Aorta (tissue), 5 donors: ENCODE data around the gene ANKRD55. TPM values are rescaled to one million over a fixed set of nuclear protein-coding genes. Genes with fewer than 3 reads are reported as not detected.
"Not testable (repeated sequence)": the region's sequence is repeated elsewhere in the genome, so short reads cannot be mapped to it uniquely, and the experiment has no call there.

Experiments
- ATAC-seq: fragments of 200-7000 bp; cut with Tn5 transposase; one replicate; pipeline ENCODE4 v1.9.1; 2022; ENCODE audit warnings: moderate library complexity; ENCODE audit not compliant: low FRiP score
- DNase-seq, 2 donors: peaks; one replicate each; pipeline ENCODE4 v3.0.0-alpha.2; 2020
- H3K27ac ChIP-seq, 2 donors: one replicate each; pipeline ENCODE4 v1.5.1; 2013; ENCODE audit warnings: low read length in 2 of 2, mild to moderate bottlenecking in 2 of 2, moderate library complexity in 2 of 2, control low read depth in 1 of 2, inconsistent platforms in 1 of 2, low read depth in 1 of 2
- H3K27me3 ChIP-seq, 2 donors: one replicate each; pipeline ENCODE4 v1.6.1; 2013; ENCODE audit warnings: control low read depth in 1 of 2, low read length in 1 of 2, mild to moderate bottlenecking in 1 of 2, moderate library complexity in 1 of 2; ENCODE audit not compliant: insufficient read depth in 2 of 2, control insufficient read depth in 1 of 2
- H3K36me3 ChIP-seq, 2 donors: one replicate each; pipeline ENCODE4 v1.6.1; 2013; ENCODE audit warnings: control low read depth in 1 of 2, low read length in 1 of 2, mild to moderate bottlenecking in 1 of 2; ENCODE audit not compliant: insufficient read depth in 2 of 2, control insufficient read depth in 1 of 2
- H3K4me1 ChIP-seq, 2 donors: one replicate each; pipeline ENCODE4 v1.6.1; 2013; ENCODE audit warnings: low read length in 2 of 2, control low read depth in 1 of 2, mild to moderate bottlenecking in 1 of 2, moderate library complexity in 1 of 2; ENCODE audit not compliant: insufficient read depth in 2 of 2, control insufficient read depth in 1 of 2
- H3K4me3 ChIP-seq, 2 donors: one replicate each; pipeline ENCODE4 v1.5.1; 2013; ENCODE audit warnings: low read length in 2 of 2, control low read depth in 1 of 2, mild to moderate bottlenecking in 1 of 2
- H3K9me3 ChIP-seq: one replicate; pipeline ENCODE4 v1.6.1; 2013; ENCODE audit warnings: mild to moderate bottlenecking, low read length; ENCODE audit not compliant: control insufficient read depth
- WGBS, 2 donors: extraction: QIAGEN DNeasy Blood & Tissue Kit; methylation state at CpG; one replicate each; pipeline ENCODE4 v1.1.7; 2013; 5-methylcytosine and 5-hydroxymethylcytosine counted together
- intact Hi-C, 2 donors: fragments of 100-400 bp; cut with DNase I; formaldehyde crosslinking; loops; one replicate each; pipeline versions ENCODE4 v1.14.2 to v1.15.0; 2022
- polyA plus RNA-seq, 2 donors: library from polyadenylated mRNA; stranded (reverse); fragments of 200-250 nt; gene quantifications; one replicate each; pipeline ENCODE4 v1.2.3, GENCODE V29; 2013
- total RNA-seq, 2 donors: library from RNA; stranded (reverse); fragmentation: NEBNext Ultra II Directional; extraction: Animal tissue kit (Norgen Biotek cat#: 25700); gene quantifications; one replicate each; pipeline ENCODE4 v1.2.1, GENCODE V29; 2021
- donor health status: healthy with polysubstance abuse.
- donor health status: Bipolar disorder and iron deficiency.
- donor health status: DM: no; HTN: no; CAD: no.
- donor health status: DM: no; HTN: no; CAD: no.
- donor health status: DM: yes; HTN: yes; CAD: no.

The ANKRD55 gene
- total and polyA plus RNA-seq, 4 donors = 0.32 to 0.48 TPM; not detected in 2

DNA sequence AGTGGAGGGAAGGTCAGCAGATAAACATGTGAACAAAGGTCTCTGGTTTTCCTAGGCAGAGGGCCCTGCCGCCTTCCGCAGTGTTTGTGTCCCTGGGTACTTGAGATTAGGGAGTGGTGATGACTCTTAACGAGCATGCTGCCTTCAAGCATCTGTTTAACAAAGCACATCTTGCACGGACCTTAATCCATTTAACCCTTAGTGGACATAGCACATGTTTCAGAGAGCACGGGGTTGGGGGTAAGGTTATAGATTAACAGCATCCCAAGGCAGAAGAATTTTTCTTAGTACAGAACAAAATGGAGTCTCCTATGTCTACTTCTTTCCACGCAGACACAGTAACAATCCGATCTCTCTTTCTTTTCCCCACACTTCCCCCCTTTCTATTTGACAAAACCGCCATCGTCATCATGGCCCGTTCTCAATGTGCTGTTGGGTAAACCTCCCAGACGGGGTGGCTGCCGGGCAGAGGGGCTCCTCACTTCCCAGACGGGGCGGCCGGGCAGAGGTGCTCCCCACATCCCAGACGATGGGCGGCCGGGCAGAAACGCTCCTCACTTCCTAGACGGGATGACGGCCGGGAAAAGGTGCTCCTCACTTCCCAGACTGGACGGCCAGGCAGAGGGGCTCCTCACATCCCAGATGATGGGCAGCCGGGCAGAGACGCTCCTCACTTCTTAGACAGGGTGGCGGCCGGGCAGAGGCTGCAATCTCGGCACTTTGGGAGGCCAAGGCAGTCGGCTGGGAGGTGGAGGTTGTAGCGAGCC, 24.8 kb upstream of the ANKRD55 start:
- DNase-seq, H3K4me3 ChIP-seq: not testable (repeated sequence)

DNA sequence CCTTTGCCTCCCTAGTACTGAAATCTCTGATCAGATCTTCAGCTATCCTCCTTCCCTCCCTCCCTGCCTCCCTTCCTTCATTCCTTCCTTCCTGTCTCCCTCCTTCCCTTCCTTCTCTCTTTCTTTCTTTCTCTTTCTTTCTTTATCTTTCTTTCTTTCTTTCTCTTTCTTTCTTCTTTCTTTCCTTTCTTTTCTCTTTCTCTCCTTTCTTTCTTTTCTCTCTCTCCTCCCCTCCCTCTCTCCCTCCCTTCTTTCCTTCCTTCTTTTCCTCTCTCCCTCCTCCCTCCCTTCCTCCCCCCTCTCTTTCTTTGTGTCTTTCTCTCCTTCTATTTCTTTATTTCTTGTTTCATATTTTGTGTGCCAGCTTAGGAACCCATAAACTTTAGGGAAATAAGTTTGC, 23.9 kb upstream of the ANKRD55 start:
- Histone ChIP-seq H3K36me3 (no peaks in the 10 kb centered on the region), H3K4me3 (no peak overlapping the region), H3K4me1 (no peaks in the 10 kb centered on the region), H3K27me3 (no peaks in the 10 kb centered on the region), H3K9me3 (no peaks in the 10 kb centered on the region), H3K27ac (no peak overlapping the region)
- ATAC-seq = no peak
- DNase-seq = no peak
- intact Hi-C loops = no loop called here

More for the DNA sequence above, 24.8 kb upstream of the ANKRD55 start:
- H3K27me3 ChIP-seq, H3K27ac ChIP-seq, intact Hi-C loops, H3K4me1 ChIP-seq, H3K9me3 ChIP-seq, H3K36me3 ChIP-seq, ATAC-seq: not testable (repeated sequence)
- 91 to 94% methylated on average over 26 to 27 of the region's 30 CpGs for WGBS, 2 donors

DNA sequence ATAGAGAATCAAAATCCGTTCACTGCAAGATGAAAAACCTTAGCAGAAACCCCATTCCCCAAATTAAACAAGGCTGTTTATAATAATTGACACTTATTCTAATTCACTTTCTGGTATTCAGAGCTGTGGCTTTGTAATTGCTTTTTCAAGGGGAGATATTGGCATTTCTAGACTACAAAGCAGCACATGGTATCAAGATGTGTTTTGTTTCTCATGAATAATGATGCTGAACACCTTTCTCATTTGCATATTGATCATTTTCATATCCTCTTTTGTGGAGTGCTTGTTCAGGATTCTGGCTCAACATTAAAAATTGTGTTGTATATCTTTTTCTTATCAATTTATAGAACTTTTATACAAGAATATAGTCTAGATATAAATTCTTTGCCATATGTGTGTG, 22.4 kb upstream of the ANKRD55 start:
- H3K4me3 ChIP-seq = no peak overlapping the region
- 53 to 60% methylated on average over 1 of the region's 1 CpG for WGBS, 2 donors

DNA sequence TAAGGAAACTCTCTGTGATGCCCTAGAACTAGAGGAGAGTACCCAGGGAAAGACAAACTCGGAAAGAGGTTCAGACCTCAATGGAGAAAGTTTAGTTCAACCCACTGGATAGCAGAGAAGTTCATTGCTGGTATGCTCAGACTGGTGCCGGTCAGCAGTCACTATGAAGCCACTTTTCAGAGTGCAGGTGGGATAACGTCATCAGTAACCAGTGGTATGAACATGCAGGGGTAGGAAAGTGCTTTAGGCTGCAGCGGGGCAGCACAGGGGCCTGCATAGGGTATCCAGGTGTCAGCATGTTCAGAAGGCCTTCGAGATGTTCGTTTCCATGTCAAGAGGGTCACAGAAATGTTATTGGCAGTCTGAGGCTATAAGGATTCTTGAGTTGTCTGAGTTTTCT, 20.8 kb upstream of the ANKRD55 start:
- DNase-seq (no peak), ATAC-seq (no peak)
- intact Hi-C loops = no loop called here
- no peak overlapping the region for H3K4me3 ChIP-seq
- WGBS, 2 donors = 89 to 90% methylated on average over 6 of the region's 6 CpGs
- no peak overlapping the region for H3K27ac ChIP-seq
- no peaks in the 10 kb centered on the region for H3K27me3 ChIP-seq
- no peaks in the 10 kb centered on the region for H3K4me1 ChIP-seq
- H3K36me3 ChIP-seq = no peaks in the 10 kb centered on the region
- no peaks in the 10 kb centered on the region for H3K9me3 ChIP-seq

More for the DNA sequence above, 22.4 kb upstream of the ANKRD55 start:
- intact Hi-C loops = no loop called here
- ATAC-seq = no peak
- no peak overlapping the region for H3K27ac ChIP-seq
- no peaks in the 10 kb centered on the region for H3K36me3 ChIP-seq
- no peaks in the 10 kb centered on the region for H3K4me1 ChIP-seq
- DNase-seq = no peak
- H3K9me3 ChIP-seq = no peaks in the 10 kb centered on the region
- H3K27me3 ChIP-seq = no peaks in the 10 kb centered on the region

DNA sequence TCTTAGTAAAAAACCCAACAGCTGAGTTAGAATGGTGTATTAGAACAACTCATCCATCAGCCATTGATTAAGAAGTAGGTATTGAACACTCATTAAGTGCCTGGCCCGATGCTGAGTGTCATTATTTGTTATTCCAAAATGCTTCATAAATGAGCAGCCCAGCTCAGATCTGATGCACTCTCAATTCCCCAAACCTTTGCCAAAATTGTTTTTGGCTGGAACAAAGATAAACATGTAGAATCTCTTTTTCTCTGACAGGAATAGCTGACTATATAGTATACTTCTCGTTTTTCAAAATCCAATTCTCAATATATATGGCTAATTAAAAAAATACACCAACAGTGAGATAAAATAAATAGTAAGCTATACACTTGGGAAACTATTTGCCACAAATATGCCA, 20.0 kb upstream of the ANKRD55 start:
- H3K27me3 ChIP-seq = no peaks in the 10 kb centered on the region
- no peak for DNase-seq
- 47 to 59% methylated on average over 2 of the region's 2 CpGs for WGBS, 2 donors
- H3K4me3 ChIP-seq = no peak overlapping the region
- H3K9me3 ChIP-seq = no peaks in the 10 kb centered on the region
- H3K27ac ChIP-seq = no peak overlapping the region
- intact Hi-C loops = no loop called here
- ATAC-seq = no peak
- peaks cover 0 to 2% of the 10 kb centered on the region in 2 donors for H3K4me1 ChIP-seq
- no peaks in the 10 kb centered on the region for H3K36me3 ChIP-seq

DNA sequence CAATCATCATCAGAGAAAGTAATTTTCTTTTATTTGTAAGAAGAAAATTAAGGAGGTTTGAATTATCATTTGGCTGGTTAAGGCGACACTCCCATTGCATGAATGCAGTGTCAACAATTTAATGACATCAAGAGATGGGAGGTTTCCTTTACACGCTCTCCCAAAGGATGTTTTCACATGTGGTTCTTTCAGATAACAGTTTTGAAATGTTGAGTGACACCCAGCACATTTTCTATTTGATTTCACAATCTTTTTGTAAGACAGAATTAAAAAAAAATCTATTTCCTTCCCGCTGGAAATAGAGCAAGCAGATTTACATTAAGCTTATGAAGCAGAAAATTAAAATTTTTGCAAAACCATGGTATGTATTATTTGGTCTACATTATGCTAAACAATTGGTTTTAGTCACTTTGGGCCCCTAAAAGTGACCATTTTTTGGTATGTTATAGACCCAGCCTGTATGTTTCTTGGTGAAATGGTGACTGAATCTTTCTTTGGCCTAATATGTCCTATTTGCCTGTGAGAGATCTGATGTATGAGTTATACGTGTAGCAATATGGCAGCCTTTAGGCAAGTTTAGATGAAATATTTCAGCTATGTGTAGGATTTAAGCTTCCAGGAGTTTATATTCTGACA, 18.9 kb upstream of the ANKRD55 start:
- WGBS, 2 donors = 91 to 92% methylated on average over 4 of the region's 4 CpGs
- intact Hi-C loops = no loop called here
- ATAC-seq = no peak

DNA sequence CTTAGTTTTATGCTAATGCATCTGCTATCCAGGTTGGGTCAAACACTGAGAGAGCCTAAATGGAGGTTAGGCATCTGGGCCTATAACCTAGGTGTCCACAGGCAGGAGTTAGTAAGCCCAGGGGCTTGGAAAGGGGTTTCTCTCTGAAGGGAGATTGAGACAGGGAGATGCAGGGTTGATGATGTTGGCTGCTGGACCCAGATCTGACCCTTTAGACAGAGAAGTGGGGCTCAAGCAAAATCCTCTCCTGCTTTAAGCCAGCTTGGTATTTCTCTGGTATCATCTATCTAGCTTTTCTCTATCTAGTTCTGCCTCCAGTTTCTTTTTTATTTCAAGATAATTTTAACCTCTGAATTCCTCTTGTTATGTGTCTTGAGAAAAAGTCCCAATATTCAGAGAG, 18.3 kb upstream of the ANKRD55 start:
- intact Hi-C loops = no loop called here
- Histone ChIP-seq H3K9me3 (no peaks in the 10 kb centered on the region), H3K27ac (no peak overlapping the region), H3K36me3 (no peaks in the 10 kb centered on the region), H3K4me3 (no peak overlapping the region), H3K27me3 (no peaks in the 10 kb centered on the region), H3K4me1 (peaks cover 2 to 6% of the 10 kb centered on the region in 2 donors)
- DNase-seq (no peak), ATAC-seq (no peak)

More for the DNA sequence above, 18.9 kb upstream of the ANKRD55 start:
- H3K27me3 ChIP-seq = no peaks in the 10 kb centered on the region
- no peaks in the 10 kb centered on the region for H3K36me3 ChIP-seq
- no peak overlapping the region for H3K27ac ChIP-seq
- no peak overlapping the region for H3K4me3 ChIP-seq
- no peaks in the 10 kb centered on the region for H3K9me3 ChIP-seq
- no peak for DNase-seq
- H3K4me1 ChIP-seq = peaks cover 2 to 6% of the 10 kb centered on the region in 2 donors

DNA sequence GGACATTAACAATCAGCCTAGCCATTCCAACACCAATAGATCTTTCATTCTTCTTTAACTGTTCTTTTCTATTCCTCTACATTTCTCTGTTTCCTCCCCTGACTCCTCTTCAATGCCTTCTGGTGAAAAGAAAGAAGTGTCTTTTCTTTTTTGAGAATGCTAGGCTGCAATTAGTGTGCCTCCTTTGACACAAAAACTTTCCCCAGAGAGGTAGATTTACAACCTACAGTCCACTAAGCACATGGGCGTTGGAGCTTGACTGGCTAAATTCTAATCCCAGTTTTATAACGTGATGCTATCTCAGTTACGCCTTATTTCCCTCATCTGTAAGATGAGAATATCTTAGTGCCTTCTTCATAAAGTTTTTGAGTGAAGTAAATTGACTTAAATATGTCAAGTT, 16.9 kb upstream of the ANKRD55 start:
- Histone ChIP-seq H3K36me3 (no peaks in the 10 kb centered on the region), H3K27ac (no peak overlapping the region), H3K27me3 (no peaks in the 10 kb centered on the region), H3K4me3 (no peak overlapping the region), H3K9me3 (no peaks in the 10 kb centered on the region), H3K4me1 (peaks cover 2 to 6% of the 10 kb centered on the region in 2 donors)
- ATAC-seq = no peak
- intact Hi-C loops = no loop called here
- DNase-seq = no peak
- WGBS, 2 donors = 90% methylated on average over 3 of the region's 3 CpGs

DNA sequence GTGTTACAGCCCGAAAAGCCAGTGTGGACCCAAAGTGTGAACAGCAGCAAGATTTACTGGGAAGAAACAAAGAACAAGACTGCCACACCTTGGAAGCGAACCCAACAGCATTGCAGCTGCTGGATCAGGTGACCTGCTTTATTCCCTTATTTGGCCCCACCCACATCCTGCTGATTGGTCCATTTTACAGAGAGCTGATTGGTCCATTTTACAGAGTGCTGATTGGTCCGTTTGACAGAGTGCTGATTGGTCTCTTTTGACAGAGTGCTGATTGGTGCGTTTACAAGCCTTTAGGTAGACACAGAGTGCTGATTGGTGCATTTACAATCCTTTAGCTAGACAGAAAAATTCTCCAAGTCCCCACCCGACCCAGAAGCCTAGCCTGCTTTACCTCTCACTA, 16.0 kb upstream of the ANKRD55 start:
- WGBS, 2 donors = 97 to 98% methylated on average over 5 of the region's 5 CpGs
- H3K4me1 ChIP-seq, H3K27me3 ChIP-seq, H3K27ac ChIP-seq, H3K36me3 ChIP-seq, ATAC-seq, H3K9me3 ChIP-seq, DNase-seq, intact Hi-C loops, H3K4me3 ChIP-seq: not testable (repeated sequence)
